Chondrocyte (in vitro differentiated cells): Measurements from ENCODE around the gene LITAF. TPM values are rescaled to one million over a fixed set of nuclear protein-coding genes. Genes with fewer than 3 reads are reported as not detected.

Experiments used
- DNase-seq: peaks from one replicate; pipeline ENCODE4 v3.0.0; 2021; ENCODE audit warnings: mixed read lengths, low spot score
- H3K27ac Mint-ChIP-seq: one replicate; pipeline ENCODE4 v1.8.0; 2021; ENCODE audit warnings: mild to moderate bottlenecking, moderate library complexity, mixed read lengths; ENCODE audit not compliant: unreplicated experiment
- H3K27me3 Mint-ChIP-seq: 2 replicates; pipeline ENCODE4 v1.8.0; 2021; ENCODE audit warnings: low read depth, mixed read lengths
- H3K36me3 Mint-ChIP-seq: 2 replicates; pipeline ENCODE4 v1.8.0; 2021; ENCODE audit warnings: low read depth, mixed read lengths
- H3K4me1 Mint-ChIP-seq: 2 replicates; pipeline ENCODE4 v1.8.0; 2021; ENCODE audit warnings: low read depth, mild to moderate bottlenecking, mixed read lengths
- H3K4me3 Mint-ChIP-seq: one replicate; pipeline ENCODE4 v1.8.0; 2021; ENCODE audit warnings: mild to moderate bottlenecking, moderate library complexity, mixed read lengths; ENCODE audit not compliant: unreplicated experiment
- H3K9me3 Mint-ChIP-seq: 2 replicates; pipeline ENCODE4 v1.8.0; 2021; ENCODE audit warnings: low read depth, mixed read lengths
- total RNA-seq: library from RNA; stranded (reverse); gene quantifications from 3 replicates; pipeline ENCODE4 v1.2.1, GENCODE V29; 2021
- TF ChIP-seq, protein P1 (sequence below): fragments of 200-600 bp; sonication (generic); IDR thresholded peaks from 2 replicates; pipeline ENCODE4 v1.5.0; 2021; ENCODE audit warnings: antibody characterized with exemption, mild to moderate bottlenecking, moderate library complexity

Gene LITAF
- total RNA-seq, 1 donor from 2014 or later: 91.9 TPM

GRCh38 chr16:11603331-11603750 is 16.6 kb upstream of the LITAF start:
- H3K27me3 Mint-ChIP-seq: no peaks in the 10 kb centered on the region
- no peak for DNase-seq
- H3K9me3 Mint-ChIP-seq: no peaks in the 10 kb centered on the region
- H3K4me3 Mint-ChIP-seq: peak overlapping the region; percentile 33
- H3K27ac Mint-ChIP-seq: peak overlapping the region; percentile 57
- no peaks in the 10 kb centered on the region for H3K36me3 Mint-ChIP-seq
- TF ChIP-seq, protein P1, sequence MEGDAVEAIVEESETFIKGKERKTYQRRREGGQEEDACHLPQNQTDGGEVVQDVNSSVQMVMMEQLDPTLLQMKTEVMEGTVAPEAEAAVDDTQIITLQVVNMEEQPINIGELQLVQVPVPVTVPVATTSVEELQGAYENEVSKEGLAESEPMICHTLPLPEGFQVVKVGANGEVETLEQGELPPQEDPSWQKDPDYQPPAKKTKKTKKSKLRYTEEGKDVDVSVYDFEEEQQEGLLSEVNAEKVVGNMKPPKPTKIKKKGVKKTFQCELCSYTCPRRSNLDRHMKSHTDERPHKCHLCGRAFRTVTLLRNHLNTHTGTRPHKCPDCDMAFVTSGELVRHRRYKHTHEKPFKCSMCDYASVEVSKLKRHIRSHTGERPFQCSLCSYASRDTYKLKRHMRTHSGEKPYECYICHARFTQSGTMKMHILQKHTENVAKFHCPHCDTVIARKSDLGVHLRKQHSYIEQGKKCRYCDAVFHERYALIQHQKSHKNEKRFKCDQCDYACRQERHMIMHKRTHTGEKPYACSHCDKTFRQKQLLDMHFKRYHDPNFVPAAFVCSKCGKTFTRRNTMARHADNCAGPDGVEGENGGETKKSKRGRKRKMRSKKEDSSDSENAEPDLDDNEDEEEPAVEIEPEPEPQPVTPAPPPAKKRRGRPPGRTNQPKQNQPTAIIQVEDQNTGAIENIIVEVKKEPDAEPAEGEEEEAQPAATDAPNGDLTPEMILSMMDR: no peak
- peaks cover 30% of the 10 kb centered on the region for H3K4me1 Mint-ChIP-seq

DNA sequence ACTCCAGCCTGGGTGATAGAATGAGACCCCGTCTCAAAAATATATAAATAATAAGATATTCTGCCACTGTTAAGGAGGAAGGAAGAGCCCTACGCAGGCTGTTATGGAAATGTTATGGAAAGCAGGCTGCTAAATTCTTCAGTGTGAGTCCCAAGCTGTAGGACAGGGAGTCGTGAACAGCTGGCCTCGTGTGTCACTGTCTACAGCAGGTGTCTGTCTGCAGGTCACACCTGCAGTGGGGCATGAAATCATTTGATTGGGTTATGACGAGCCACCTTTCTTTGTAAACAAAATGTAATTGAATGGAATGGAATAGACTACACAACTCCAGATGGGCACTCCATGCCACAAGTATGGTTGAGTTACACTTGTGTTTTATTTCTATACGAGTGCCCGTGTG is 15.6 kb upstream of the LITAF start:
- Mint-ChIP-seq H3K4me1 (peaks cover 40% of the 10 kb centered on the region), H3K4me3 (no peak overlapping the region), H3K27ac (no peak overlapping the region), H3K9me3 (no peaks in the 10 kb centered on the region), H3K27me3 (no peaks in the 10 kb centered on the region), H3K36me3 (no peaks in the 10 kb centered on the region)
- TF ChIP-seq, protein P1: no peak
- no peak for DNase-seq

DNA sequence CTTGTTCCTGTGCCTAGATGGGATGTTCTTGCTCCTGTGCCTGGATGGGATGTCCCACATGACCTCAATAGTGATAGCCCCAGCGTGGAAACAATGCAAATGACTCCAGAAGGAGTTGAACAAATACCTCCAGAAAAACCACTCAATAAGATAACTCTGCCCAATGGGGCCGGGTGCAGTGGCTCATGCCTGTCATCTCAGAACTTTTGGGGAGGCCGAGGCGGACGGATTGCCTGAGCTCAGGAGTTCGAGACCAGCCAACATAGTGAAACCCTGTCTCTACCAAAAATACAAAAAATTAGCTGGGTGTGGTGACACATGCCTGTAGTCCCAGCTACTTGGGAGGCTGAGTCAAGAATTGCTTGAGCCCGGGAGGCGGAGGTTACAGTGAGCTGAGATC is 15.2 kb upstream of the LITAF start:
- no peaks in the 10 kb centered on the region for H3K36me3 Mint-ChIP-seq
- H3K27ac Mint-ChIP-seq: no peak overlapping the region
- no peaks in the 10 kb centered on the region for H3K27me3 Mint-ChIP-seq
- H3K4me3 Mint-ChIP-seq: no peak overlapping the region
- H3K9me3 Mint-ChIP-seq: no peaks in the 10 kb centered on the region
- DNase-seq: no peak
- peaks cover 44% of the 10 kb centered on the region for H3K4me1 Mint-ChIP-seq
- TF ChIP-seq, protein P1: no peak

- no peak overlapping the region for H3K27ac Mint-ChIP-seq
- peaks cover 46% of the 10 kb centered on the region for H3K4me1 Mint-ChIP-seq
- H3K27me3 Mint-ChIP-seq: no peaks in the 10 kb centered on the region
- TF ChIP-seq, protein P1: no peak
- H3K4me3 Mint-ChIP-seq: no peak overlapping the region
- no peaks in the 10 kb centered on the region for H3K36me3 Mint-ChIP-seq
- DNase-seq: no peak
- H3K9me3 Mint-ChIP-seq: no peaks in the 10 kb centered on the region
Measured at GRCh38 chr16:11601425-11601824, 14.7 kb upstream of the LITAF start.

GRCh38 chr16:11599579-11599978 is 12.9 kb upstream of the LITAF start:
- H3K36me3 Mint-ChIP-seq: no peaks in the 10 kb centered on the region
- H3K4me3 Mint-ChIP-seq: no peak overlapping the region
- H3K9me3 Mint-ChIP-seq: no peaks in the 10 kb centered on the region
- H3K4me1 Mint-ChIP-seq: peaks cover 45% of the 10 kb centered on the region
- DNase-seq: peak; percentile 36
- TF ChIP-seq, protein P1: no peak
- no peak overlapping the region for H3K27ac Mint-ChIP-seq
- no peaks in the 10 kb centered on the region for H3K27me3 Mint-ChIP-seq
